ENCODE results near the gene PIGV. TPM values are rescaled to one million over a fixed set of nuclear protein-coding genes. Genes with fewer than 3 reads are reported as not detected.

The PIGV gene
- total and polyA plus RNA-seq, 2 donors (not counting 1 experiment from before 2014, with no cell fraction given), result 13.3 to 29.6 TPM

GRCh38 chr1:26822737-26823395, 35.1 kb downstream of the PIGV start:
- Histone ChIP-seq H3K4me3 (replicated peaks in 1 of 4; ENCODE audit: control extremely low read depth in 1 of 4, insufficient read depth in 1 of 4, low read depth in 3 of 4, low read length in 4 of 4) (no peak overlapping the region), H3K27me3 (ENCODE audit: control insufficient read depth, insufficient read depth, low read length) (no peaks in the 10 kb centered on the region), H4K20me1 (ENCODE audit: control insufficient read depth, extremely low read depth, insufficient read depth, low read length) (no peaks in the 10 kb centered on the region), H3K4me2 (ENCODE audit: extremely low read depth, insufficient read depth, low read length) (no peak overlapping the region), H3K27ac (ENCODE audit: insufficient read depth, low read length) (no peak overlapping the region), H3K79me2 (ENCODE audit: control insufficient read depth, insufficient read depth, low read length) (peaks cover 8% of the 10 kb centered on the region), H3K9ac (ENCODE audit: insufficient read depth, low read length) (no peak overlapping the region), H3K9me3 (ENCODE audit: control insufficient read depth, insufficient read depth, low read depth, low read length) (no peaks in the 10 kb centered on the region), H3K4me1 (ENCODE audit: control insufficient read depth, extremely low read depth, insufficient read depth, low read length) (peaks cover 2% of the 10 kb centered on the region), H3K36me3 (ENCODE audit: control insufficient read depth, insufficient read depth, low read length) (no peaks in the 10 kb centered on the region), H2AFZ (ENCODE audit: low read length) (no peak overlapping the region)
- no peak for DNase-seq (ENCODE audit: low read depth in 2 of 2)
- TF ChIP-seq CTCF (conservative IDR thresholded peaks at IDR 0.05 in 1 of 2, IDR thresholded peaks at IDR 0.05 in 1 of 2; ENCODE audit: low read depth in 1 of 2, low read length in 2 of 2), result no peak
- no peak for TF ChIP-seq EZH2 (IDR thresholded peaks at IDR 0.05; ENCODE audit: low read length, missing control alignments)

- no peak for DNase-seq (ENCODE audit: low read depth in 2 of 2)
- Histone ChIP-seq H3K4me1 (ENCODE audit: control insufficient read depth, extremely low read depth, insufficient read depth, low read length) (peaks cover 11% of the 10 kb centered on the region), H4K20me1 (ENCODE audit: control insufficient read depth, extremely low read depth, insufficient read depth, low read length) (no peaks in the 10 kb centered on the region), H3K36me3 (ENCODE audit: control insufficient read depth, insufficient read depth, low read length) (peaks cover 5% of the 10 kb centered on the region), H3K27ac (ENCODE audit: insufficient read depth, low read length) (no peak overlapping the region), H3K27me3 (ENCODE audit: control insufficient read depth, insufficient read depth, low read length) (no peaks in the 10 kb centered on the region), H3K4me3 (replicated peaks in 1 of 4; ENCODE audit: control extremely low read depth in 1 of 4, insufficient read depth in 1 of 4, low read depth in 3 of 4, low read length in 4 of 4) (no peak overlapping the region), H2AFZ (ENCODE audit: low read length) (no peak overlapping the region), H3K9me3 (ENCODE audit: control insufficient read depth, insufficient read depth, low read depth, low read length) (no peaks in the 10 kb centered on the region), H3K79me2 (ENCODE audit: control insufficient read depth, insufficient read depth, low read length) (peaks cover 25% of the 10 kb centered on the region), H3K4me2 (ENCODE audit: extremely low read depth, insufficient read depth, low read length) (no peak overlapping the region), H3K9ac (ENCODE audit: insufficient read depth, low read length) (no peak overlapping the region)
- TF ChIP-seq EZH2 (IDR thresholded peaks at IDR 0.05; ENCODE audit: low read length, missing control alignments) (no peak), CTCF (conservative IDR thresholded peaks at IDR 0.05 in 1 of 2, IDR thresholded peaks at IDR 0.05 in 1 of 2; ENCODE audit: low read depth in 1 of 2, low read length in 2 of 2) (no peak)
These were observed 37.0 kb downstream of the PIGV start for GRCh38 chr1:26824731-26825130.

GRCh38 chr1:26826261-26827105, 38.7 kb downstream of the PIGV start, which contains the start of gene ZDHHC18:
TSS of gene ZDHHC18 (plus strand) at chr1:26826688. CDS start at chr1:26826805, 117 bp downstream.
- peak; percentile 31 to 39 for DNase-seq (ENCODE audit: low read depth in 2 of 2)
- peak within 1 kb of the TSS; percentile 30 to 69 (median 56) for H3K4me3 ChIP-seq (replicated peaks in 1 of 4; ENCODE audit: control extremely low read depth in 1 of 4, insufficient read depth in 1 of 4, low read depth in 3 of 4, low read length in 4 of 4)
- H3K4me2 ChIP-seq (ENCODE audit: extremely low read depth, insufficient read depth, low read length), result peak within 1 kb of the TSS; percentile 96
- peaks cover 5% of the 10 kb centered on the region for H3K36me3 ChIP-seq (ENCODE audit: control insufficient read depth, insufficient read depth, low read length)
- H3K9me3 ChIP-seq (ENCODE audit: control insufficient read depth, insufficient read depth, low read depth, low read length), result no peaks in the 10 kb centered on the region
- H3K4me1 ChIP-seq (ENCODE audit: control insufficient read depth, extremely low read depth, insufficient read depth, low read length), result peaks cover 11% of the 10 kb centered on the region
- H3K27me3 ChIP-seq (ENCODE audit: control insufficient read depth, insufficient read depth, low read length), result no peaks in the 10 kb centered on the region
- no peak within 1 kb of the TSS for H3K27ac ChIP-seq (ENCODE audit: insufficient read depth, low read length)
- no peaks in the 10 kb centered on the region for H4K20me1 ChIP-seq (ENCODE audit: control insufficient read depth, extremely low read depth, insufficient read depth, low read length)
- peaks cover 33% of the 10 kb centered on the region for H3K79me2 ChIP-seq (ENCODE audit: control insufficient read depth, insufficient read depth, low read length)
- peak within 1 kb of the TSS; percentile 55 for H2AFZ ChIP-seq (ENCODE audit: low read length)
- H3K9ac ChIP-seq (ENCODE audit: insufficient read depth, low read length), result peak within 1 kb of the TSS; percentile 39
- no peak for TF ChIP-seq EZH2 (IDR thresholded peaks at IDR 0.05; ENCODE audit: low read length, missing control alignments)
- TF ChIP-seq CTCF (conservative IDR thresholded peaks at IDR 0.05 in 1 of 2, IDR thresholded peaks at IDR 0.05 in 1 of 2; ENCODE audit: low read depth in 1 of 2, low read length in 2 of 2), result peak; percentile 26 to 33

Data from fibroblast of lung (primary cell).